ENCODE results near the gene PLCH2.

DNA sequence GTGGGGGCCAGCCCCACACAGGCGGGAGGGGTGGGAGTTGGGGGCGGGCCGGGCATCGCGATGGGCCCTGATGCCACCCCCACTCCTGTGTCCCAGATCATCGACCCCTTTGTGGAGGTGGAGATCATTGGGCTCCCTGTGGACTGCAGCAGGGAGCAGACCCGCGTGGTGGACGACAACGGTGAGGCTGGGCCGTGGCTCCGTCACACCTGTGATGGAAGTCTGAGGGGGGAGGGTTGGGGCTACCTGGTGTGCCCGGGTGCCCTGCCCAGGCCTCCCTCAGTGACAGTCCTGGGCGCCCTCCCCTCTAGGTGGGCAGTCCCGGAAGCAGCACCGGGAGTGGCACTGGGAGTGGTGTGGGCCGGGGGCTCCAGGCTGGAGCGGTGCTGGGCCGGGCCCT is 22.6 kb downstream of the PLCH2 start:
- TF ChIP-seq EZH2 (IDR thresholded peaks at IDR 0.05) (no peak), POLR2AphosphoS5 (IDR thresholded peaks at IDR 0.05; ENCODE audit: borderline replicate concordance, low read depth, low read length) (no peak)
